Lower leg skin (tissue), 3 donors: Measurements from ENCODE around the gene COL6A2.

Experiments
- POLR2A ChIP-seq, 2 donors: fragments of 450-650 bp; IDR thresholded peaks; one replicate each; pipeline ENCODE4 v1.6.1; 2016 to 2017; ENCODE audit warnings: antibody characterized with exemption in 2 of 2, mild to moderate bottlenecking in 1 of 2, moderate library complexity in 1 of 2
- TF ChIP-seq, protein P1 (sequence below), 3 donors: fragments of 450-650 bp; IDR thresholded peaks; one replicate each; pipeline ENCODE4 v1.5.1; 2016; ENCODE audit warnings: antibody characterized with exemption in 3 of 3, mild to moderate bottlenecking in 3 of 3, moderate library complexity in 2 of 3

DNA sequence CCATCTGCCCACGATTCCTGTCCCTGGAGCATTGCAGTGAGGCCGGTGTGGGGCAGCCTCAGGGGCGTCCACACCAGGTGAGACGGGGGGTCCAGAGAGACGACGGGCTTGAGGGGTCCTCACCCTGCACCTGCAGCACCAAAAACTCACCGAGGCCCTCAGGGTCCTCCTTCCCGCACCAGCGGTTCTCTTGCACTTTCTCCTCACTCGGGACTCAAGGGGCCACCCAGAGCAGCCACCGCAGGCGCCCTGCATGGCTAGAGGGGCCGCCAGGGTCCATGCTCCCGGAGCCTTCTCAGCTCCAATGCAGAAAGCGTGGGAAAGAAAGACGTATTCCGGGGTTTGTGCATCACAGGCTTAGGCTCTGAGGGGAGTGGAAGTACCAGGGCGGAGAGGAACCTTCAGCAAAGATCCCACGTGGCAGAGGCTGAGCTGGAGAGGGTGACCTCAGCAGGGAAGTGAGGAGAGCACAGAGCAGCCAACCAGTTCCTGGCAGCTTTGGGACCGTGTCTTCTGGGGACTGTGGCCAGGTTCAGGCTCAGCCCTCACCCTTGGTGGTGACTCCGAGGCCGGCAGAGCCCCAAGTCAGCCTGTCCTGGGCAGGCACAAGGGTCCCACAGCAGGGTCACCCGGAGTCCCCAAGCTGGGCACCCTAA lies 19.5 kb upstream of the COL6A2 start:
- no peak for TF ChIP-seq POLR2A (IDR thresholded peaks at IDR 0.05)
- TF ChIP-seq, protein P1, sequence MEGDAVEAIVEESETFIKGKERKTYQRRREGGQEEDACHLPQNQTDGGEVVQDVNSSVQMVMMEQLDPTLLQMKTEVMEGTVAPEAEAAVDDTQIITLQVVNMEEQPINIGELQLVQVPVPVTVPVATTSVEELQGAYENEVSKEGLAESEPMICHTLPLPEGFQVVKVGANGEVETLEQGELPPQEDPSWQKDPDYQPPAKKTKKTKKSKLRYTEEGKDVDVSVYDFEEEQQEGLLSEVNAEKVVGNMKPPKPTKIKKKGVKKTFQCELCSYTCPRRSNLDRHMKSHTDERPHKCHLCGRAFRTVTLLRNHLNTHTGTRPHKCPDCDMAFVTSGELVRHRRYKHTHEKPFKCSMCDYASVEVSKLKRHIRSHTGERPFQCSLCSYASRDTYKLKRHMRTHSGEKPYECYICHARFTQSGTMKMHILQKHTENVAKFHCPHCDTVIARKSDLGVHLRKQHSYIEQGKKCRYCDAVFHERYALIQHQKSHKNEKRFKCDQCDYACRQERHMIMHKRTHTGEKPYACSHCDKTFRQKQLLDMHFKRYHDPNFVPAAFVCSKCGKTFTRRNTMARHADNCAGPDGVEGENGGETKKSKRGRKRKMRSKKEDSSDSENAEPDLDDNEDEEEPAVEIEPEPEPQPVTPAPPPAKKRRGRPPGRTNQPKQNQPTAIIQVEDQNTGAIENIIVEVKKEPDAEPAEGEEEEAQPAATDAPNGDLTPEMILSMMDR (IDR thresholded peaks at IDR 0.05): no peak
